ENCODE data around the gene HSP90AB1. TPM values are rescaled to one million over a fixed set of nuclear protein-coding genes. Genes with fewer than 3 reads are reported as not detected.

Gene HSP90AB1
- total and polyA plus RNA-seq, 9 of the 15 experiments (the other 6 are each of a cell fraction or from before 2014, with no cell fraction given): 1,780 to 3,358 (median 2,262) TPM

DNA sequence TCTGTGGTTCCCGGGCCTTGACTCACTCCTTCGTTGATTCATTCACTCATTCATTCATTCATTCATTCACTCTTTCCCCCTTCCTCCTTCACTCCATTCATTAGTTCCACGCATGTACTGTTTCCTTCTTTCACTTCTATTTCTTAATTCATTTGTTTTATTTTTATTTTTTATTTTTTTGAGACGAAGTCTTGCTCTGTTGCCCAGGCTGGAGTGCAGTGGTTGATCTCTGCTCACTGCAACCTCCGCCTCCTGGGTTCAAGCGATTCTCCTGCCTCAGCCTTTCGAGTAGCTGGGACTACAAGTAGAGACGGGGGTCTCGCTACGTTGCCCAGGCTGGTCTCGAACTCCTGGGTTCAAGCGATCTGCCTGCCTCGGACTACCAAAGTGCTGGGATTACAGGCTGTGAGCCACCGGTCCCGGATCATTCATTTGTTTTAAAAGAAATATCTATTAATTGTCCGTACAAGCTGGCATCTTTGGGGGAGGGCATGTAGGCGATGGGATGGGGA lies 18.9 kb downstream of the HSP90AB1 start (continued):
- no peak for TF ChIP-seq E2F3 (CRISPR knock-in tag; IDR thresholded peaks at IDR 0.05)
- no peak for TF ChIP-seq ILF3 (IDR thresholded peaks at IDR 0.05; ENCODE audit: borderline replicate concordance)
- no peak for TF ChIP-seq SIX5 (IDR thresholded peaks at IDR 0.05; ENCODE audit: borderline replicate concordance in 1 of 2, insufficient read depth in 1 of 2, low read depth in 1 of 2, low read length in 2 of 2)
- TF ChIP-seq CTBP1 (IDR thresholded peaks at IDR 0.05; ENCODE audit: borderline replicate concordance): no peak
- no peak for TF ChIP-seq NR2C2 (CRISPR knock-in tag; IDR thresholded peaks at IDR 0.05)
- TF ChIP-seq NR2C2 (tag; IDR thresholded peaks at IDR 0.05): no peak
- no peak for TF ChIP-seq ZNF253 (CRISPR knock-in tag; conservative IDR thresholded peaks at IDR 0.05)
- TF ChIP-seq ZNF165 (CRISPR knock-in tag; IDR thresholded peaks at IDR 0.05; ENCODE audit: borderline replicate concordance): no peak
- no peak for TF ChIP-seq NELFE (IDR thresholded peaks at IDR 0.05; ENCODE audit: insufficient read depth, insufficient read length)
- no peak for TF ChIP-seq ZSCAN29 (IDR thresholded peaks at IDR 0.05)
- peak in 1 of 2 experiments; percentile 18; a peak in 1 of 4 replicates for TF ChIP-seq NRF1 (conservative IDR thresholded peaks at IDR 0.05 in 1 of 2, IDR thresholded peaks at IDR 0.05 in 1 of 2)
- TF ChIP-seq NR4A1 (CRISPR knock-in tag; IDR thresholded peaks at IDR 0.05): no peak
- no peak for TF ChIP-seq NR4A1 (tag; IDR thresholded peaks at IDR 0.05)
- TF ChIP-seq SREBF1 (IDR thresholded peaks at IDR 0.05; ENCODE audit: borderline replicate concordance, low read depth, low read length): no peak
- no peak for TF ChIP-seq MYBL2 (IDR thresholded peaks at IDR 0.05; ENCODE audit: low read depth)
- no peak for TF ChIP-seq MYBL2 (CRISPR knock-in tag; IDR thresholded peaks at IDR 0.05; ENCODE audit: borderline replicate concordance)
- no peak for TF ChIP-seq ZFX (CRISPR knock-in tag; IDR thresholded peaks at IDR 0.05)
- TF ChIP-seq SRSF1 (IDR thresholded peaks at IDR 0.05; ENCODE audit: low read depth, low read length): no peak
- no peak for TF ChIP-seq VEZF1 (CRISPR knock-in tag; IDR thresholded peaks at IDR 0.05)
- TF ChIP-seq MLLT1 (IDR thresholded peaks at IDR 0.05): 0 out of 4 replicates have a peak, but pooled peaks of 1 of the 2 experiments have one; percentile 55
- TF ChIP-seq MEF2D (tag; conservative IDR thresholded peaks at IDR 0.05; ENCODE audit: low read depth): no peak

Measured in K562 (cell line).